ENCODE data around the gene MYH11.

DNA sequence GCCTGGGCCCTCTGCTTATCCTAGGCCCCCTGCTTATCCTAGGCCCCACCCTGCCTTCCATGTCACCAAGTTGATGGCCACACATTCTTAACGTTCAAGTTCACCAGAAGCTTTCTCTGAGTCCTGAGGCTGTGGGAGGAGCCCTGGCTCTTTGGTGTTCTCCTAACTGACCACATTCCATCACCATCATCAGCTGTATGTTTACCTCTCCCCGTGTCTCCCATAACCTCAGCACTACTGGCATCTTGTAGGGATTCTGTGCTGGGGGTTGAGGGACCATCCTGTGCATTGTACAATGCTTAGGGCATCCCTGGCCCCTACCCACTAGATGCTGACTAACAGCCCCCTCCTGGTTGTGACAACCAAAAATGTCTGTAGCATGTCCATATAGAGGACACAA, 107.5 kb downstream of the MYH11 start:
- no peak for TF ChIP-seq POLR2AphosphoS5 (IDR thresholded peaks at IDR 0.05; ENCODE audit: borderline replicate concordance, low read depth, low read length)
- TF ChIP-seq EZH2 (IDR thresholded peaks at IDR 0.05): no peak
